ENCODE data around the gene ATAD3C. TPM values are rescaled to one million over a fixed set of nuclear protein-coding genes. Genes with fewer than 3 reads are reported as not detected.

The ATAD3C gene, protein sequence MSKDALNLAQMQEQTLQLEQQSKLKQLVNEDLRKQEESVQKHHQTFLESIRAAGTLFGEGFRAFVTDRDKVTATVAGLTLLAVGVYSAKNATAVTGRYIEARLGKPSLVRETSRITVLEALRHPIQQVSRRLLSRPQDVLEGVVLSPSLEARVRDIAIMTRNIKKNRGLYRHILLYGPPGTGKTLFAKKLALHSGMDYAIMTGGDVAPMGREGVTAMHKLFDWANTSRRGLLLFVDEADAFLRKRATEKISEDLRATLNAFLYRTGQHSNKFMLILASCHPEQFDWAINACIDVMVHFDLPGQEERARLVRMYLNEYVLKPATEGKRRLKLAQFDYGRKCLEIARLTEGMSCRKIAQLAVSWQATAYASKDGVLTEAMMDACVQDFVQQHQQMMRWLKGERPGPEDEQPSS
- total RNA-seq: not detected in 2 replicates

DNA sequence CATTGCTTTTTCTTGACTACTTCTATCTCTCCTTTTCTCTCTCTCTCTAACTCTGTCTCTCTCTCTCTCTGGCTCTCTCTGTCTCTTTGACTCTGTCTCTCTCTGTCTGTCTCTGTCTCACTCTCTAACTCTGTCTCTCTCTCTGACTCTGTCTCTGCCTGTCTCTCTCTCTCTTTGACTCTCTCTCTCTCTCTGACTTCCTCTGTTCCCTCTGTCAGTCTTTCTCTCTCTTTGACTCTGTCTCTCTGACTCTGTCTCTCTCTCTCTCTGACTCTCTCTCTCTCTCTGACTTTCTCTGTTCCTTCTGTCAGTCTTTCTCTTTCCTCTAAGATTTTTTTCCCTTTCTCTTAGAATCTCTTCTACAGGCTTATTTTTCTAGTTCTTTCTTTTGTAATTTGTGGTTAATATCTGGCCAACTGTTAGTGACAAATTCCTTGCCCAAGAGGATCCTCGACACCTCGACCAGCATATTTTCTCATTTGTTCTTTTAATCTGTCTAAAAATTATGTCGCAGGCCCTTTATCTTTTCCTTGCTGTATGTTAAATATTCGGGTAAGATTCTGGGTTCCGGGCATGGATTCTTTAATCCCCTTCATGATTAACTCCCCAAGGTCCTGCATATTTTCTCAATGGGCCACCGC is at the start of gene ATAD3C:
ATAD3C (plus strand) TSS at position 591 of the 641 bp plus-strand sequence. CDS start 995 bp downstream, outside the sequence.

DNA sequence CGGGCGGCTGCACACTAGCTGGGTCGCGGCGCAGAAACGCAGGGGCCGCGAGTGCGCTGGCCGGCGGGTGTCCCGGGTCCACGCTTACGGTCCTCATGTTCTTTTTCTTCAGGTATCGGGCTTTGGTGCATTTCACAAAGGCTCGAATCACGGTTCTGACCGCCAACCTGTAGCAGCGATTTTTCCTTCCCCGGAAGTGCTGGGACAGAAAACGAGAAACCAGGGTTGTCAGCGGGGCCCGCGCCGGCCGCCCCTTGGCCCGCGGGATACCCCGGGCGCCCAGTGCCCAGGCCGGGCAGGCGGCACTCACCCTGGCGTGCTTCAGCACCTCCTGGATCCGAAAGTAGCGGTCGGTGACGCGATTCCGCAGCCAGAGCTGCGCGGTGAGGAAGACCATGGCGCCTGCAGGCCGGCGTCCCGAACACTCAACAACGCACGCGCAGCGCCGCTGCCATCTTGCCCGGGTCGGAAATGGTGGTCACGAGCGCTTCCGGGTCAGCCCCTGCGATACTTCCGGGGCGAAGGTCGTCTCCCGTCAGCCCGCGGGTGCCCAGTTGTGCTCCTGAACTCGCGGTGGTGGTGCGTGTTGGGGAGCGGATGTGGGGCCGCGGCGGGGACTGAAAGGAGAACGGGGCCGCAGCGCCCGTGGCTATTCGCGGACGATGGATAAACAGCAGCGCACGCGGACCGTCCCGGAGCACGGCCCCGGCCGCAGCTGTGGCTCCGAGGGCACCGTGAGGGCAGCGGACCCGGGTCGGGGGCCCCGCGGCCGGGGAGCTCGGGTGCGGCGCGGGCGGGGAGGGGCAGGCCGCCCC is 42.5 kb upstream of the ATAD3C start, which contains the start of gene MRPL20:
MRPL20 (minus strand) TSS at position 473 of the 815 bp plus-strand sequence; CDS start at position 397, 76 bp downstream.

DNA sequence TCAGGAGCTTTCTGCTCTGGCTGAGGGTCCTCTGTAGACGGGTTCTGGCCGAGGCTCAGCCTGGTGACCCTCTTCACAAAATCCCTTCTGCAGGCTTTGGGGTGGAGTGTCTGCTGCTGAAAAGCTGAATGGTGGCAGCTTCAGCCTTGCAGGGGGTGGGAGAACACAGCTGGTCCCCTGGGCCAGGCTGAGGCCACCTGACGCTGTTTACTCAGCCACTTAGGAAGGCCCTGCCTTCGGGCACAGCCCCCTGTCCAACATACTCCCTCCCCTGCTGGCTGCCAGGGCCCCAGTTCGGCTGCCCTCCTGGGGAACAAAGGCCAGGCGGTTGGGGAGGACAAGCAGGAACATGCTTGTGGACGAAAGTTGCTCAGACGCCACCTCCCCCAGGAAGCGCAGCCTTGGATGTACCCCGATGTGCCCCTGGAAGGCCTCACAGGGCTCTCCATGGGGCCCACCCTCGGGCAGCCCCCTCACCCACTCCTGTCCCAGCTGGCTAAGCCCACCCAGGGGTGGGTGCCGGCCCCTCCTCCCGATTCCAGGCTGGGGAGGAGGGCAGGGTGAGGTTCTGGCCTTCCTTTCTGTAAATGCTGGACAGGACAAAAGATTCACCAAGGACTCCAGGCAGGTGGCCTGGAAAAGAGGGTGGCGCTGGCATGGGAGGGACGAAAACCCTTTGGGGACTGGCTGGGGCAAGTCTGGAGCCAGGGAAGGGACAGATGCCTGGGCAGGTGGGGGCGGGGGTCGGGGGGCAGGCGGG is 28.2 kb upstream of the ATAD3C start, which contains the start of gene ANKRD65:
ANKRD65 (minus strand) TSS at position 130 of the 760 bp plus-strand sequence. CDS start 271 bp downstream, outside the sequence.

DNA sequence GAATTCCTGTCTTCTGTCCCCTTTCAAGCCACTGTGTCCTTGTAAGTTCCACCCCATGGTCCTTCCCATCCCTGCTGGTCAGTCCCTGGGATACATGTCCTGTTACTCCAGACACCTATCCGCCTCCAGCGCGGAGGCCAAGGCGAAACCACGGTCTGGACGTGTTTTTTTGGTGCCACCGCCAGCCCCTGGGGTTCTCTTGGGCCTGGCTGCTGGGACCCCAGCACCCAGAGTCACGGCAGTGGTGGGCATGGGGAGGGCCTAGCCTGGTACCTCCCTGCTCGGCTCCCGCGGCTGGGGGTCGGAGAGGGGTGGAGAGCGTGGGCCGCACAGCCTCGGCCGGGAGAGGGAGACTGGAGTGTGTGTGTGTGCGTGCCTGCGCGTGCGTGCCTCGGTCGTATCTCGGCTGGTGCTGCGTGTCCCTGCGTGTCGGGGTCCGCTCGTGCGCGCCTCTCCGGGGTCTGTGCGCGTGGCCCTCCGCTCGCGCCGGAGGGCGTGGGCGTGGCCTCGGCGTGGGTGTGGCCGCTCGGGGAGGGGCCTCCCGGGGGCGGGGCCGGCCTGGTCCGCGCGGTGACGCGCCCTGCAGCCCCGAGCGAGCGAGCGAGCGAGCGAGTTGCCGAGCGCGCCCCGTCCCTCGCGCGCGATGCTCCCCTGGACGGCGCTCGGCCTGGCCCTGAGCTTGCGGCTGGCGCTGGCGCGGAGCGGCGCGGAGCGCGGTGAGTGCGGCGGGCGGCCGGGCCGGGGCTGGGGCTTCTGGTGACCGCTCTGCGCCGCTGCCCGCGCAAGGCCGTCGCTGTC is 14.2 kb upstream of the ATAD3C start, which contains the start of gene VWA1:
VWA1 (plus strand) TSS at position 585 of the 798 bp plus-strand sequence; CDS start at position 644, 59 bp downstream.

DNA sequence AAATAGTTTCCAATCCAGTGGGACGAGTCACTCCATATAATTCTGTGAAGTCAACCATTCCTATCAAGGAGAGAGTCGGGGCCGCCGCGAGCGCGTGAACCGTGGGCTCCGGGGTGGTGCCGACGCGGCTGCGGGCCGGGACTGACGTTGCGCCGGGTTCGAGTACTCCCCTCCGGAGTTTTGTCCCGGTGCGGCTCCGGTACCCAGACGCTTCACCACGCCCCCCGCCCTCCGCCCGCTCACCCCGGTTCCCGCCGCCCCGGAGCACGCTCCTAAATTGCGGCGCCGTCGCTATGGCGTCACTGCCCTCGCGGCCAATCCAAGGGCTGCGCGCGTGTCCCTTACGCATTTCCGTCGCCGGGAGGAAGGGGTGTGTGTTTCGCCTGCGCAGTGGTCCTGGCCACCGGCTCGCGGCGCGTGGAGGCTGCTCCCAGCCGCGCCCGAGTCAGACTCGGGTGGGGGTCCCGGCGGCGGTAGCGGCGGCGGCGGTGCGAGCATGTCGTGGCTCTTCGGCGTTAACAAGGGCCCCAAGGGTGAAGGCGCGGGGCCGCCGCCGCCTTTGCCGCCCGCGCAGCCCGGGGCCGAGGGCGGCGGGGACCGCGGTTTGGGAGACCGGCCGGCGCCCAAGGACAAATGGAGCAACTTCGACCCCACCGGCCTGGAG is 22.0 kb downstream of the ATAD3C start, which contains the start of gene ATAD3B:
ATAD3B (plus strand) TSS at position 377 of the 664 bp plus-strand sequence; CDS start at position 497, 120 bp downstream.

DNA sequence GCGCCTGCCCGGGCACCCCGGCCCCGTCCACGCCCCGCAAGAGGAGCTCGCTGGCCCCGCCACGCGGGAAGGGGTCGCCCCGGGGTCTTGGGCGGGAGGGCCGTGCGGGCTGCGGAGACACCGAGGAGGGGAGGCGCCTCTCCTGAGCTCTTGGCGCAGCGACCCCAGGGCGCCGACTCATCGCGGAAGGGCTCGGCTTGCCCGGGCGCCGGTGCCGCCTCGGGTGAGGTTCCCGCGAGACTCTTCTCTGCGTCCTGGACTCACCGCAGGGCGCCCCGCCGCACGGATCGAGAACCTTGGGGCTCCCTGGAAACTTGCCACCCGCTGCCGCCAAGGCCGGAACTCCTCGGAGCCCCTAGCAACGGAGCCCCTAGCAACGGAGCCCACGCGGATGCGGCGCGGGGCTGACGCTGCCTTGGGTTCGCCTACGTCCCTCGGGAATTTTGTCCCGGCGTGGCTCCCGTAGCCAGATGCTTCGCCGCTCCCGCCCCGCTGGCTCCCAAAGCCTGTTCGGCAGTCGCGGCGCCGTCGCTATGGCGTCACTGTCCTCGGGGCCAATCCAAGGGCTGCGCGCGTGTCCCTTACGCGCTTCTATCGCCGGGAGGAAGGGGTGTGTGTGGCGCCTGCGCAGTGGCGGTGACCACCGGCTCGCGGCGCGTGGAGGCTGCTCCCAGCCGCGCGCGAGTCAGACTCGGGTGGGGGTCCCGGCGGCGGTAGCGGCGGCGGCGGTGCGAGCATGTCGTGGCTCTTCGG is 62.2 kb downstream of the ATAD3C start, which contains the start of gene ATAD3A:
ATAD3A (plus strand) TSS at position 630 of the 753 bp plus-strand sequence; CDS start at position 737, 107 bp downstream.

Other genes with a start within 250 kb of the ATAD3C start
- not detected in 2 replicates for gene TNFRSF18, start 243.1 kb upstream of the ATAD3C start, total RNA-seq
- not detected in 2 replicates for gene TNFRSF4, start 235.5 kb upstream of the ATAD3C start, total RNA-seq
- gene SDF4, start 217.7 kb upstream of the ATAD3C start, total RNA-seq: 146 and 147 TPM in 2 replicates
- 20.5 and 27.3 TPM in 2 replicates for gene B3GALT6, start 217.5 kb upstream of the ATAD3C start, total RNA-seq
- 1.5 TPM in 1 of 2 replicates, not detected in the other for gene C1QTNF12, start 203.0 kb upstream of the ATAD3C start, total RNA-seq
- gene UBE2J2, start 175.8 kb upstream of the ATAD3C start, total RNA-seq: 28.3 and 55.2 TPM in 2 replicates
- 0.08 and 0.16 TPM in 2 replicates for gene SCNN1D, start 169.3 kb upstream of the ATAD3C start, total RNA-seq
- 17.6 and 25.7 TPM in 2 replicates for gene ACAP3, start 141.8 kb upstream of the ATAD3C start, total RNA-seq
- 41.2 and 61.1 TPM in 2 replicates for gene PUSL1, start 141.1 kb upstream of the ATAD3C start, total RNA-seq
- gene INTS11, start 125.0 kb upstream of the ATAD3C start, total RNA-seq: 78.0 and 80.0 TPM in 2 replicates
- gene CPTP, start 124.9 kb upstream of the ATAD3C start, total RNA-seq: 29.1 and 32.2 TPM in 2 replicates
- under 0.01 TPM in 1 of 2 replicates, not detected in the other for gene TAS1R3, start 118.4 kb upstream of the ATAD3C start, total RNA-seq
- 109 and 156 TPM in 2 replicates for gene DVL1, start 100.3 kb upstream of the ATAD3C start, total RNA-seq
- 0.39 and 2.0 TPM in 2 replicates for gene MXRA8, start 91.1 kb upstream of the ATAD3C start, total RNA-seq
- gene AURKAIP1, start 74.5 kb upstream of the ATAD3C start, total RNA-seq: 170 and 228 TPM in 2 replicates
- 39.0 and 54.7 TPM in 2 replicates for gene CCNL2, start 50.4 kb upstream of the ATAD3C start, total RNA-seq
- gene MRPL20, start 42.4 kb upstream of the ATAD3C start, total RNA-seq: 106 and 211 TPM in 2 replicates
- 4.9 and 5.8 TPM in 2 replicates for gene ANKRD65, start 28.4 kb upstream of the ATAD3C start, total RNA-seq
- 7.6 and 12.5 TPM in 2 replicates for gene VWA1, start 14.0 kb upstream of the ATAD3C start, total RNA-seq
- gene ATAD3B, start 22.1 kb downstream of the ATAD3C start, total RNA-seq: 15.9 and 49.1 TPM in 2 replicates
- gene ATAD3A, start 62.5 kb downstream of the ATAD3C start, total RNA-seq: 40.2 and 78.4 TPM in 2 replicates
- gene TMEM240, start 90.9 kb downstream of the ATAD3C start, total RNA-seq: not detected in 2 replicates
- gene SSU72, start 125.2 kb downstream of the ATAD3C start, total RNA-seq: 130 and 156 TPM in 2 replicates
- 3.5 and 4.7 TPM in 2 replicates for gene FNDC10, start 150.4 kb downstream of the ATAD3C start, total RNA-seq
- 24.0 and 45.4 TPM in 2 replicates for gene MIB2, start 165.8 kb downstream of the ATAD3C start, total RNA-seq
- gene MMP23B, start 182.5 kb downstream of the ATAD3C start, total RNA-seq: 0.08 and 3.7 TPM in 2 replicates
- 9.0 and 14.0 TPM in 2 replicates for gene CDK11B, start 209.3 kb downstream of the ATAD3C start, total RNA-seq
- gene SLC35E2B, start 243.1 kb downstream of the ATAD3C start, total RNA-seq: 8.0 and 12.4 TPM in 2 replicates

All from hair follicular keratinocyte (primary cell).